ENCODE data around the gene BID.

GRCh38 chr22:17774926-17775685 lies 837 bp upstream of the BID start:
- TF ChIP-seq CTCF (IDR thresholded peaks at IDR 0.05) (no peak), POLR2AphosphoS5 (IDR thresholded peaks at IDR 0.05; ENCODE audit: low read depth, low read length) (no peak), SIN3A (IDR thresholded peaks at IDR 0.05; ENCODE audit: borderline replicate concordance, insufficient read depth, low read depth, low read length) (no peak)
